HG03025 (cell line): ENCODE data around the gene KIAA1755.

Source experiments
- ATAC-seq: cut with Tn5 transposase; IDR thresholded peaks from one replicate; pipeline ENCODE4 v1.9.1; 2021; ENCODE audit warnings: mild to moderate bottlenecking, moderate library complexity; ENCODE audit not compliant: unreplicated experiment, low FRiP score

KIAA1755 gene

GRCh38 chr20:38222231-38222922 is 38.2 kb downstream of the KIAA1755 start:
- no peak for ATAC-seq

GRCh38 chr20:38221119-38221589 is 39.4 kb downstream of the KIAA1755 start:
- ATAC-seq: no peak

GRCh38 chr20:38220587-38221118 is 39.9 kb downstream of the KIAA1755 start:
- ATAC-seq: no peak

GRCh38 chr20:38219006-38219950 is 41.3 kb downstream of the KIAA1755 start:
- ATAC-seq: no peak

- ATAC-seq: no peak
Observed at GRCh38 chr20:38218566-38218885, 42.0 kb downstream of the KIAA1755 start.

- no peak for ATAC-seq
Observed at GRCh38 chr20:38217791-38218565, 42.6 kb downstream of the KIAA1755 start.

GRCh38 chr20:38216746-38217595 is 43.6 kb downstream of the KIAA1755 start:
- ATAC-seq: no peak

- ATAC-seq: no peak
Observed at GRCh38 chr20:38216201-38216600, 44.3 kb downstream of the KIAA1755 start.

GRCh38 chr20:38215194-38216182 is 45.0 kb downstream of the KIAA1755 start:
- no peak for ATAC-seq

- ATAC-seq: no peak
Observed at GRCh38 chr20:38214256-38215193, 46.0 kb downstream of the KIAA1755 start.

- no peak for ATAC-seq
Observed at GRCh38 chr20:38213607-38213940, 47.0 kb downstream of the KIAA1755 start.

GRCh38 chr20:38212806-38213606 is 47.5 kb downstream of the KIAA1755 start:
- ATAC-seq: no peak

GRCh38 chr20:38211200-38212097 is 49.1 kb downstream of the KIAA1755 start:
- ATAC-seq: no peak

GRCh38 chr20:38210741-38211140 is 49.8 kb downstream of the KIAA1755 start:
- no peak for ATAC-seq

GRCh38 chr20:38209736-38210405 is 50.7 kb downstream of the KIAA1755 start:
- ATAC-seq: no peak
